T-cell (primary cell): ENCODE results near the gene VPS13D. TPM values are rescaled to one million over a fixed set of nuclear protein-coding genes. Genes with fewer than 3 reads are reported as not detected.

ENCODE experiments used
- ATAC-seq, 4 experiments: fragments of 200-7000 bp in 3 of 4; fragments of 150-1000 bp in 1 of 4; cut with Tn5 transposase; replicated peaks in 1 of 4; 1 replicate in 3 of 4; 2 replicates in 1 of 4; pipeline ENCODE4 v1.10.0; 2021; ENCODE audit warnings: moderate library complexity in 3 of 4, mild to moderate bottlenecking in 2 of 4, moderate number of reproducible peaks in 1 of 4
- CTCF ChIA-PET, 2 donors: fragments of 300-600 bp; sonication (Branson Sonifier 250); formaldehyde crosslinking; loops; one replicate each; lab custom pipeline; 2022; ENCODE audit warnings: antibody characterized with exemption in 2 of 2; lab: Charles Lee
- POLR2A ChIA-PET, 2 donors: fragments of 300-600 bp; sonication (Branson Sonifier 250); formaldehyde crosslinking; loops; one replicate each; lab custom pipeline; 2022; ENCODE audit warnings: antibody characterized with exemption in 2 of 2; lab: Charles Lee
- DNase-seq, 35 experiments: peaks; one replicate each; pipeline versions ENCODE4 v3.0.0 to v3.0.0-alpha.2; 2013 to 2023
- H3K27ac ChIP-seq: one replicate; pipeline ENCODE4 v1.5.1; 2013; ENCODE audit warnings: low read length
- H3K27me3 ChIP-seq, 2 experiments: replicated peaks in 1 of 2; 1 replicate in 1 of 2; 2 replicates in 1 of 2; pipeline versions ENCODE4 v1.6.1 to v1.7.0; 2013; ENCODE audit warnings: low read length in 1 of 2, mixed read lengths in 1 of 2; ENCODE audit not compliant: control insufficient read depth in 2 of 2, insufficient read depth in 2 of 2; ENCODE audit errors: extremely low read depth in 1 of 2
- H3K36me3 ChIP-seq, 2 donors: 1 replicate in 1 of 2; 2 replicates in 1 of 2; pipeline versions ENCODE4 v1.6.1 to v1.7.0; 2013; ENCODE audit warnings: low read length in 1 of 2; ENCODE audit not compliant: control insufficient read depth in 2 of 2, insufficient read depth in 1 of 2; ENCODE audit errors: extremely low read depth in 1 of 2
- H3K4me1 ChIP-seq, 2 experiments: 1 replicate in 1 of 2; 2 replicates in 1 of 2; pipeline versions ENCODE4 v1.6.1 to v1.7.0; 2013; ENCODE audit warnings: low read length in 2 of 2, mixed read lengths in 1 of 2; ENCODE audit not compliant: insufficient read depth in 2 of 2, control insufficient read depth in 1 of 2; ENCODE audit errors: extremely low read depth in 1 of 2
- H3K4me3 ChIP-seq, 2 donors: 1 replicate in 1 of 2; 2 replicates in 1 of 2; pipeline versions ENCODE4 v1.5.1 to v1.7.0; 2013; ENCODE audit warnings: mild to moderate bottlenecking in 2 of 2, low read length in 1 of 2, moderate library complexity in 1 of 2; ENCODE audit not compliant: control insufficient read depth in 1 of 2; ENCODE audit errors: extremely low read depth in 1 of 2
- H3K9me3 ChIP-seq: 2 replicates; pipeline ENCODE4 v1.7.0; 2013
- H3K27ac Mint-ChIP-seq, 2 donors: one replicate each; pipeline ENCODE4 v1.8.0; 2020 to 2021; ENCODE audit warnings: mild to moderate bottlenecking in 2 of 2, mixed read lengths in 2 of 2
- H3K27me3 Mint-ChIP-seq, 2 donors: one replicate each; pipeline ENCODE4 v1.8.0; 2021 to 2022; ENCODE audit warnings: mixed read lengths in 2 of 2
- H3K36me3 Mint-ChIP-seq: one replicate; pipeline ENCODE4 v1.8.0; 2021; ENCODE audit warnings: mixed read lengths
- H3K4me1 Mint-ChIP-seq, 3 donors: one replicate each; pipeline ENCODE4 v1.8.0; 2020 to 2022; ENCODE audit warnings: mixed read lengths in 3 of 3, mild to moderate bottlenecking in 1 of 3
- H3K4me3 Mint-ChIP-seq, 3 donors: one replicate each; pipeline ENCODE4 v1.8.0; 2020 to 2022; ENCODE audit warnings: mild to moderate bottlenecking in 3 of 3, mixed read lengths in 3 of 3, moderate library complexity in 3 of 3
- H3K9me3 Mint-ChIP-seq, 3 donors: one replicate each; pipeline ENCODE4 v1.8.0; 2020 to 2022; ENCODE audit warnings: mixed read lengths in 3 of 3
- WGBS: methylation state at CpG from one replicate; pipeline ENCODE4 v1.1.5; 2013; ENCODE audit warnings: missing lambda C conversion rate; ENCODE audit not compliant: insufficient coverage; 5-methylcytosine and 5-hydroxymethylcytosine counted together
- total RNA-seq, 35 experiments: library from RNA in 6 of 35; stranded (reverse) in 6 of 35; fragments of 120-200 nt in 1 of 35; gene quantifications; one replicate each; pipeline versions ENCODE4 v1.2.1 to v1.2.4 and lab custom pipeline; 2013 to 2026

Gene VPS13D
- total RNA-seq, 5 donors from 2014 or later (not counting 1 experiment from before 2014, with no cell fraction given), result 73.5 to 85.9 (median 75.8) TPM

- 93% methylated on average over 4 of the region's 7 CpGs for WGBS
- peaks cover 81 to 90% (median 88%) of the 10 kb centered on the region in 3 donors for H3K4me1 Mint-ChIP-seq
- CTCF ChIA-PET, result interaction anchor here (0.9 to 1.7 kb wide), 4 partner anchors 20 to 58 kb away, joined by 3 to 8 read pairs (median 4); no protein-coding TSS in a partner anchor
- ATAC-seq, result no peak
- H3K36me3 Mint-ChIP-seq, result peaks cover 12% of the 10 kb centered on the region
- POLR2A ChIA-PET, result interaction anchor here (0.5 to 1.1 kb wide), 4 partner anchors 14 to 27 kb away, joined by 3 read pairs; no protein-coding TSS in a partner anchor
- H3K36me3 ChIP-seq, result peaks cover 0 to 35% of the 10 kb centered on the region in 2 donors
- peak overlapping the region; percentile 61 to 69 for H3K27ac Mint-ChIP-seq
- H3K27ac ChIP-seq, result no peak overlapping the region
- H3K4me3 ChIP-seq, result no peak overlapping the region
- peaks cover 14 to 94% of the 10 kb centered on the region in 2 experiments for H3K4me1 ChIP-seq
- H3K9me3 ChIP-seq, result no peaks in the 10 kb centered on the region
- H3K27me3 Mint-ChIP-seq, result no peaks in the 10 kb centered on the region
- no peak for DNase-seq
- no peaks in the 10 kb centered on the region for H3K9me3 Mint-ChIP-seq
- no peak overlapping the region for H3K4me3 Mint-ChIP-seq
- H3K27me3 ChIP-seq, result no peaks in the 10 kb centered on the region
These were observed 46.6 kb upstream of the VPS13D start for GRCh38 chr1:12183095-12183794.

GRCh38 chr1:12184008-12184681, 45.7 kb upstream of the VPS13D start:
- no peak for ATAC-seq
- H3K27me3 Mint-ChIP-seq, result no peaks in the 10 kb centered on the region
- 75% methylated on average over 6 of the region's 10 CpGs for WGBS
- no peak for DNase-seq
- ChIA-PET CTCF (interaction anchor here in 1 of 2 donors (0.9 to 1.5 kb wide), 2 partner anchors 45 to 59 kb away, joined by 4 read pairs; no protein-coding TSS in a partner anchor), POLR2A (interaction anchor here in 1 of 2 donors (1.1 kb wide), 1 partner anchor 28 kb away, joined by 3 read pairs; no protein-coding TSS in a partner anchor)
- peaks cover 72 to 87% (median 85%) of the 10 kb centered on the region in 3 donors for H3K4me1 Mint-ChIP-seq
- no peak overlapping the region for H3K4me3 ChIP-seq
- H3K4me1 ChIP-seq, result peaks cover 9 to 94% of the 10 kb centered on the region in 2 experiments
- H3K36me3 Mint-ChIP-seq, result peaks cover 16% of the 10 kb centered on the region
- no peaks in the 10 kb centered on the region for H3K9me3 Mint-ChIP-seq
- H3K27me3 ChIP-seq, result no peaks in the 10 kb centered on the region
- H3K27ac Mint-ChIP-seq, result peak overlapping the region; percentile 60 to 61
- H3K36me3 ChIP-seq, result peaks cover 2 to 41% of the 10 kb centered on the region in 2 donors
- H3K4me3 Mint-ChIP-seq, result no peak overlapping the region
- H3K9me3 ChIP-seq, result no peaks in the 10 kb centered on the region
- H3K27ac ChIP-seq, result peak overlapping the region; percentile 45

- peaks cover 2 to 90% of the 10 kb centered on the region in 2 experiments for H3K4me1 ChIP-seq
- peaks cover 4 to 40% of the 10 kb centered on the region in 2 donors for H3K36me3 ChIP-seq
- no peaks in the 10 kb centered on the region for H3K9me3 Mint-ChIP-seq
- ChIA-PET CTCF (interaction anchor here in 1 of 2 donors (1.5 kb wide), 1 partner anchor 61 kb away, joined by 4 read pairs; no protein-coding TSS in a partner anchor), POLR2A (no interaction called here)
- no peaks in the 10 kb centered on the region for H3K27me3 Mint-ChIP-seq
- ATAC-seq (no peak), DNase-seq (no peak)
- H3K27me3 ChIP-seq, result no peaks in the 10 kb centered on the region
- peak overlapping the region; percentile 59 to 76 for H3K27ac Mint-ChIP-seq
- H3K9me3 ChIP-seq, result no peaks in the 10 kb centered on the region
- peaks cover 25% of the 10 kb centered on the region for H3K36me3 Mint-ChIP-seq
- H3K4me1 Mint-ChIP-seq, result peaks cover 72 to 85% (median 84%) of the 10 kb centered on the region in 3 donors
- peak overlapping the region in 1 of 3 donors; percentile 13 for H3K4me3 Mint-ChIP-seq
- peak overlapping the region; percentile 9 for H3K27ac ChIP-seq
- WGBS, result 87% methylated on average over 14 of the region's 19 CpGs
- H3K4me3 ChIP-seq, result no peak overlapping the region
These were observed 44.6 kb upstream of the VPS13D start for GRCh38 chr1:12185036-12185917.

- Histone ChIP-seq H3K27me3 (no peaks in the 10 kb centered on the region), H3K9me3 (no peaks in the 10 kb centered on the region), H3K27ac (peak overlapping the region; percentile 4), H3K4me3 (no peak overlapping the region), H3K4me1 (peaks cover 2 to 87% of the 10 kb centered on the region in 2 experiments), H3K36me3 (peaks cover 9 to 40% of the 10 kb centered on the region in 2 donors)
- peaks cover 29% of the 10 kb centered on the region for H3K36me3 Mint-ChIP-seq
- no peaks in the 10 kb centered on the region for H3K27me3 Mint-ChIP-seq
- ATAC-seq (no peak), DNase-seq (no peak)
- ChIA-PET POLR2A (interaction anchor here in 1 of 2 donors (0.6 kb wide), 1 partner anchor 10 kb away, joined by 5 read pairs; no protein-coding TSS in a partner anchor), CTCF (interaction anchor here (0.6 to 1.5 kb wide), 4 partner anchors 61 to 64 kb away, joined by 3 to 5 read pairs (median 4); no protein-coding TSS in a partner anchor)
- H3K4me1 Mint-ChIP-seq, result peaks cover 67 to 80% (median 77%) of the 10 kb centered on the region in 3 donors
- H3K27ac Mint-ChIP-seq, result peak overlapping the region; percentile 59 to 76
- H3K9me3 Mint-ChIP-seq, result no peaks in the 10 kb centered on the region
- H3K4me3 Mint-ChIP-seq, result no peak overlapping the region
- 92% methylated on average over 9 of the region's 13 CpGs for WGBS
These were observed 43.7 kb upstream of the VPS13D start for GRCh38 chr1:12185918-12186678.

- H3K4me1 ChIP-seq, result peaks cover 2 to 85% of the 10 kb centered on the region in 2 experiments
These were observed 43.2 kb upstream of the VPS13D start for GRCh38 chr1:12186679-12186985.

More at GRCh38 chr1:12186679-12186985, 43.2 kb upstream of the VPS13D start:
- H3K36me3 ChIP-seq, result peaks cover 11 to 41% of the 10 kb centered on the region in 2 donors
- no peaks in the 10 kb centered on the region for H3K9me3 Mint-ChIP-seq
- ChIA-PET POLR2A (interaction anchor here in 1 of 2 donors (0.6 kb wide), 1 partner anchor 9 kb away, joined by 5 read pairs; no protein-coding TSS in a partner anchor), CTCF (interaction anchor here (0.7 to 1.0 kb wide), 3 partner anchors 62 to 65 kb away, joined by 3 to 5 read pairs (median 3); no protein-coding TSS in a partner anchor)
- H3K4me3 ChIP-seq, result no peak overlapping the region
- peaks cover 29% of the 10 kb centered on the region for H3K36me3 Mint-ChIP-seq
- H3K4me3 Mint-ChIP-seq, result no peak overlapping the region
- H3K27me3 Mint-ChIP-seq, result no peaks in the 10 kb centered on the region
- H3K4me1 Mint-ChIP-seq, result peaks cover 62 to 75% (median 73%) of the 10 kb centered on the region in 3 donors
- H3K27ac Mint-ChIP-seq, result peak overlapping the region; percentile 59 to 68
- H3K9me3 ChIP-seq, result no peaks in the 10 kb centered on the region
- DNase-seq, result no peak
- H3K27ac ChIP-seq, result no peak overlapping the region
- 89% methylated on average over 4 of the region's 4 CpGs for WGBS
- no peak for ATAC-seq
- no peaks in the 10 kb centered on the region for H3K27me3 ChIP-seq
